Parathyroid adenoma (tissue), 2 donors: ENCODE data around the gene PACS2.

Experiments
- H2AFZ ChIP-seq: fragments of 300-600 bp; sonication (generic); one replicate; pipeline ENCODE4 v1.7.0; 2017; ENCODE audit warnings: antibody characterized with exemption, mild to moderate bottlenecking
- H3K27ac ChIP-seq: fragments of 300-600 bp; sonication (generic); one replicate; pipeline ENCODE4 v1.7.0; 2017
- H3K27me3 ChIP-seq: fragments of 300-600 bp; sonication (generic); one replicate; pipeline ENCODE4 v1.7.0; 2017; ENCODE audit warnings: low read length; ENCODE audit not compliant: control insufficient read depth, insufficient read depth
- H3K36me3 ChIP-seq: fragments of 300-600 bp; sonication (generic); one replicate; pipeline ENCODE4 v1.7.0; 2017; ENCODE audit warnings: low read length; ENCODE audit not compliant: control insufficient read depth, insufficient read depth
- H3K4me1 ChIP-seq: fragments of 300-600 bp; sonication (generic); one replicate; pipeline ENCODE4 v1.7.0; 2017; ENCODE audit warnings: control low read depth
- H3K4me2 ChIP-seq: fragments of 300-600 bp; sonication (generic); one replicate; pipeline ENCODE4 v1.7.0; 2017; ENCODE audit warnings: low read length
- H3K4me3 ChIP-seq: fragments of 300-600 bp; sonication (generic); one replicate; pipeline ENCODE4 v1.7.0; 2017; ENCODE audit warnings: low read depth, low read length
- H3K79me2 ChIP-seq: fragments of 300-600 bp; sonication (generic); one replicate; pipeline ENCODE4 v1.7.0; 2017; ENCODE audit warnings: control low read depth
- H3K9ac ChIP-seq: fragments of 300-600 bp; sonication (generic); one replicate; pipeline ENCODE4 v1.7.0; 2017; ENCODE audit warnings: mild to moderate bottlenecking
- H3K9me3 ChIP-seq: fragments of 300-600 bp; sonication (generic); one replicate; pipeline ENCODE4 v1.7.0; 2017; ENCODE audit warnings: low read length; ENCODE audit not compliant: control insufficient read depth
- TF ChIP-seq, protein P1 (sequence below): fragments of 300-600 bp; sonication (generic); IDR thresholded peaks from one replicate; pipeline ENCODE4 v1.7.0; 2017; ENCODE audit warnings: antibody characterized with exemption, mild to moderate bottlenecking
- donor health status: primary hyperparathyroidism.

Gene PACS2

DNA sequence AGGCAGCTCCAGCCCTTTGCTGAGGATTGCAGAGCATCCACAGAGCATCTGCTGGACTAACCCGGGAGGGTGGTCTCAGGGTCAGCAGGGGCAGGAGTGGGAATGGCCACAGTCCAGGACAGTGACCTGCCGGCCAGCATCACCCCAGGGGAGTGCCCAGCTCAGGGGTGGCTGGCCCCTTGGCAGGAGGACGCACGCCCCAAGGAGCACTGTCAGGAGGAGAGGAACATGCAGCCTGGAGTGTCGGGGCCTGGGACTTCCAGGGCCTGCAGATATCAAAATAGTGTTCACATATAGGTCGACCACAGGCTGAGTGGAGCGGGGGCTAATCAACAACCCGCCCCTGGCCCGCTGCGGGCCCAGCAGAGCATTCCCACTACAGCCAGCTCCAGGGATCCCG, 50.6 kb downstream of the PACS2 start:
- Histone ChIP-seq H3K79me2 (peaks cover 2% of the 10 kb centered on the region), H3K27ac (no peak overlapping the region), H2AFZ (no peak overlapping the region), H3K9ac (no peak overlapping the region), H3K27me3 (no peaks in the 10 kb centered on the region), H3K4me2 (no peak overlapping the region), H3K4me3 (no peak overlapping the region), H3K4me1 (no peaks in the 10 kb centered on the region), H3K9me3 (no peaks in the 10 kb centered on the region), H3K36me3 (no peaks in the 10 kb centered on the region)
- TF ChIP-seq, protein P1, sequence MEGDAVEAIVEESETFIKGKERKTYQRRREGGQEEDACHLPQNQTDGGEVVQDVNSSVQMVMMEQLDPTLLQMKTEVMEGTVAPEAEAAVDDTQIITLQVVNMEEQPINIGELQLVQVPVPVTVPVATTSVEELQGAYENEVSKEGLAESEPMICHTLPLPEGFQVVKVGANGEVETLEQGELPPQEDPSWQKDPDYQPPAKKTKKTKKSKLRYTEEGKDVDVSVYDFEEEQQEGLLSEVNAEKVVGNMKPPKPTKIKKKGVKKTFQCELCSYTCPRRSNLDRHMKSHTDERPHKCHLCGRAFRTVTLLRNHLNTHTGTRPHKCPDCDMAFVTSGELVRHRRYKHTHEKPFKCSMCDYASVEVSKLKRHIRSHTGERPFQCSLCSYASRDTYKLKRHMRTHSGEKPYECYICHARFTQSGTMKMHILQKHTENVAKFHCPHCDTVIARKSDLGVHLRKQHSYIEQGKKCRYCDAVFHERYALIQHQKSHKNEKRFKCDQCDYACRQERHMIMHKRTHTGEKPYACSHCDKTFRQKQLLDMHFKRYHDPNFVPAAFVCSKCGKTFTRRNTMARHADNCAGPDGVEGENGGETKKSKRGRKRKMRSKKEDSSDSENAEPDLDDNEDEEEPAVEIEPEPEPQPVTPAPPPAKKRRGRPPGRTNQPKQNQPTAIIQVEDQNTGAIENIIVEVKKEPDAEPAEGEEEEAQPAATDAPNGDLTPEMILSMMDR = no peak

DNA sequence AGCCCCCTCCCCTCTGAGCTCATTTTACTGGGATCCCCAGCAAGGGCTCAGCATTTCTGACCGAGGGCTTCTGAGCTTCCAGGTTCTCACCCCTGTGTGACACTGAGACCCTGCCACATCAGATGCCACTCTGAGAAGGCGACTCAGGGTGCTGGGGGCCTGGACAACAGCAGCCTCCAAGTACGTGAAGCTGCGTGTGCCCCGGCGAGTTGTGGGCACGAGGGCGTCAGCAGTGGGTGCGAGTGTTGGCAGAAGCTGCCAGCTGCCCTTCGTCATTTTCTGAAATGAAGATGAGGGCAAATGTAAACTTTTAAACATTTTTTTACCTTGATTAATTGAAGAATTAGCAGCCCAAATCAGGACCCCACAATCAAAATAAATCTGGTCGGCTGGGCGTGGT, 51.1 kb downstream of the PACS2 start:
- Histone ChIP-seq H3K9me3 (no peaks in the 10 kb centered on the region), H3K79me2 (peaks cover 2% of the 10 kb centered on the region), H3K9ac (no peak overlapping the region), H3K27me3 (no peaks in the 10 kb centered on the region), H2AFZ (no peak overlapping the region), H3K4me2 (no peak overlapping the region), H3K27ac (no peak overlapping the region), H3K4me1 (no peaks in the 10 kb centered on the region), H3K4me3 (no peak overlapping the region), H3K36me3 (no peaks in the 10 kb centered on the region)
- TF ChIP-seq, protein P1 = no peak

- H3K4me2 ChIP-seq = no peak overlapping the region
- H3K4me3 ChIP-seq = no peak overlapping the region
- no peaks in the 10 kb centered on the region for H3K9me3 ChIP-seq
- H3K36me3 ChIP-seq = no peaks in the 10 kb centered on the region
- H3K27ac ChIP-seq = no peak overlapping the region
- H3K27me3 ChIP-seq = no peaks in the 10 kb centered on the region
- TF ChIP-seq, protein P1 = no peak
- peaks cover 2% of the 10 kb centered on the region for H3K79me2 ChIP-seq
- no peak overlapping the region for H2AFZ ChIP-seq
- H3K9ac ChIP-seq = no peak overlapping the region
- H3K4me1 ChIP-seq = no peaks in the 10 kb centered on the region
Measured at GRCh38 chr14:105366386-105367074, 52.0 kb downstream of the PACS2 start.

DNA sequence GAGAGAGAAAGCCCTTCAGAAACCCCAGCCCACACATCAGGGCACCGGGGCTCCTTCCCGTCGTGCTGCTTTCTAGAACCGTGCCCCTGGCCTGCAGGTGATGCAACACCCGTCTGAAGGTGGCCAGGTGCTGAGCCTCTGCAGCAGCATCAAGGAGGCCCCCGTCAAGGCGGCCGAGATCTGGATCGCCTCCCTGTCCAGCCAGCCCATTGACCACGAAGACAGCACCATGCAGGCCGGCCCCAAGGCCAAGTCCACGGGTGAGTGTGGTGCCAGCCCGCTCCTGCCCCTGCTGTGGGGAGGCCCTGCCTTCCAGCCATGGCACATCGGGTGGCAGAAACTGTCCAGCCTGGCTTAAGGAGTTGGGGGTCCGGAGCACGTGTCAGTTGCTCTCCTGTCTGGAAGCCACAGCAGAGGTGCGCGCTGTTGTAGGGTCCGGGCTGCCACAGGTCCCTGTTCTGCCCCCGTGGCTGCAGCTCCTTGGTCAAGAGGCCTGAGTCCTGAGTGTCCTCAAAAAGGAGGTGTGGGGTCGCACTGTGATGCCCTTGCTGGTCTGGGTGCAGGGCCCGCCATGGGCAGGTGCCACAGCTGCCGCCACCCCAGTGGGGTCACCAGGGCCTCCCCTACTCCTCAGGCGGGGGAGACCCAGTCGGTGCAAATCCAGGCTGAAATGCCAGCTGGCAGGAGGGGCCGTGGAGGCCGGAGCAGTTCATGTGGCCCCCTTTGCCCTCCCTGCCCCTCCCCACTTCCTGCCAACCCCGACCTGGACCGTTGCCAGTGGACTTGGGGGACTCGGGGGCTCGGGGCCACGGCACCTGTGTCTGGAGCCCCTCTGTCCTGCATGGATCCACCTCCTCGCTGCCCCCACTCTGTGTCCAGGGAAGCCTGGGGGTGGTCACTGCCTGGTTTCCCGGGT, 52.8 kb downstream of the PACS2 start:
- no peaks in the 10 kb centered on the region for H3K9me3 ChIP-seq

More for the DNA sequence above, 52.8 kb downstream of the PACS2 start:
- Histone ChIP-seq H3K79me2 (peaks cover 2% of the 10 kb centered on the region), H3K4me1 (no peaks in the 10 kb centered on the region), H3K4me3 (no peak overlapping the region), H3K4me2 (no peak overlapping the region), H3K36me3 (no peaks in the 10 kb centered on the region), H2AFZ (no peak overlapping the region), H3K27ac (no peak overlapping the region), H3K27me3 (no peaks in the 10 kb centered on the region), H3K9ac (no peak overlapping the region)
- TF ChIP-seq, protein P1 = no peak
